Inflammatory macrophage (primary cell): Measurements from ENCODE around the gene OR2H1.

Experiments
- DNase-seq, 2 donors: peaks; one replicate each; pipeline ENCODE4 v3.0.0-alpha.2; 2020 to 2022

OR2H1 gene

GRCh38 chr6:29510746-29511300, 53.9 kb downstream of the OR2H1 start:
- DNase-seq: no peak
